Measurements from ENCODE around the gene AXIN1.
"Not testable (repeated sequence)": the region's sequence is repeated elsewhere in the genome, so short reads cannot be mapped to it uniquely, and the experiment has no call there.

AXIN1 gene

GRCh38 chr16:262121-262745 lies 90.3 kb downstream of the AXIN1 start:
- DNase-seq: no peak

GRCh38 chr16:261031-261691 lies 91.4 kb downstream of the AXIN1 start:
- no peak for DNase-seq

- no peak for DNase-seq
These were observed 92.2 kb downstream of the AXIN1 start for GRCh38 chr16:260326-260725.

- DNase-seq: no peak
These were observed 92.7 kb downstream of the AXIN1 start for GRCh38 chr16:259814-260253.

GRCh38 chr16:259226-259625 lies 93.3 kb downstream of the AXIN1 start:
- DNase-seq: no peak

GRCh38 chr16:258091-258490 lies 94.4 kb downstream of the AXIN1 start:
- DNase-seq: not testable (repeated sequence)

- DNase-seq: no peak
These were observed 97.3 kb downstream of the AXIN1 start for GRCh38 chr16:255183-255582.

GRCh38 chr16:254461-254860 lies 98.1 kb downstream of the AXIN1 start:
- no peak for DNase-seq

- peak; percentile 15 for DNase-seq
These were observed 98.7 kb downstream of the AXIN1 start for GRCh38 chr16:253833-254232.

GRCh38 chr16:252366-253337 lies 99.9 kb downstream of the AXIN1 start:
- DNase-seq: peak; percentile 37

GRCh38 chr16:249431-249830 lies 103.1 kb downstream of the AXIN1 start:
- DNase-seq: no peak

GRCh38 chr16:247027-247426 lies 105.5 kb downstream of the AXIN1 start:
- no peak for DNase-seq

- DNase-seq: no peak
These were observed 107.4 kb downstream of the AXIN1 start for GRCh38 chr16:245105-245504.

- DNase-seq: no peak
These were observed 109.2 kb downstream of the AXIN1 start for GRCh38 chr16:243348-243747.

GRCh38 chr16:242281-242680 lies 110.2 kb downstream of the AXIN1 start:
- DNase-seq: no peak

GRCh38 chr16:240559-240958 lies 112.0 kb downstream of the AXIN1 start:
- no peak for DNase-seq

GRCh38 chr16:239948-240277 lies 112.6 kb downstream of the AXIN1 start:
- DNase-seq: no peak

All from CD4-positive, alpha-beta T cell treated with Interleukin-12 subunit alpha and Interleukin-12 subunit beta, for 1 hour (primary cell).